BJ (cell line): Measurements from ENCODE around the gene CLEC4M. TPM values are rescaled to one million over a fixed set of nuclear protein-coding genes. Genes with fewer than 3 reads are reported as not detected.
"Not testable (repeated sequence)": the region's sequence is repeated elsewhere in the genome, so short reads cannot be mapped to it uniquely, and the experiment has no call there.

Experiments
- CTCF ChIA-PET: fragments of 350-600 bp; formaldehyde crosslinking; extraction: SDS; loops from one replicate; lab custom pipeline; 2021; ENCODE audit warnings: antibody characterized with exemption, inconsistent platforms; lab: Yijun Ruan, JAX
- POLR2A ChIA-PET: fragments of 300-600 bp; sonication (Branson Sonifier 250); formaldehyde crosslinking; extraction: SDS; loops from one replicate; lab custom pipeline; 2021; ENCODE audit warnings: antibody characterized with exemption; lab: Charles Lee
- DNase-seq: peaks from one replicate; pipeline ENCODE4 v3.0.0-alpha.2; 2011; ENCODE audit warnings: low read depth
- H3K27me3 ChIP-seq: 2 replicates; pipeline ENCODE4 v1.6.0; 2011; ENCODE audit warnings: low read length; ENCODE audit not compliant: control insufficient read depth, insufficient read depth
- H3K36me3 ChIP-seq: 2 replicates; pipeline ENCODE4 v1.5.1; 2011; ENCODE audit warnings: low read length; ENCODE audit not compliant: control insufficient read depth, insufficient read depth
- H3K4me3 ChIP-seq: 2 replicates; pipeline ENCODE4 v1.5.1; 2011; ENCODE audit warnings: low read depth, mild to moderate bottlenecking, control low read depth, low read length
- polyA plus RNA-seq: library from polyadenylated mRNA; depleted of rRNA; stranded (reverse); fragments of >200 nt; gene quantifications from 2 replicates; pipeline ENCODE4 v1.2.3, GENCODE V29; 2011
- TF ChIP-seq, protein P1 (sequence below): IDR thresholded peaks from 2 replicates; pipeline ENCODE4 v1.5.1; 2011; ENCODE audit warnings: low read depth, mild to moderate bottlenecking, control low read depth, inconsistent platforms, low read length, moderate library complexity; ENCODE audit not compliant: insufficient read depth

The CLEC4M gene
- polyA plus RNA-seq, 1 experiment = not detected

DNA sequence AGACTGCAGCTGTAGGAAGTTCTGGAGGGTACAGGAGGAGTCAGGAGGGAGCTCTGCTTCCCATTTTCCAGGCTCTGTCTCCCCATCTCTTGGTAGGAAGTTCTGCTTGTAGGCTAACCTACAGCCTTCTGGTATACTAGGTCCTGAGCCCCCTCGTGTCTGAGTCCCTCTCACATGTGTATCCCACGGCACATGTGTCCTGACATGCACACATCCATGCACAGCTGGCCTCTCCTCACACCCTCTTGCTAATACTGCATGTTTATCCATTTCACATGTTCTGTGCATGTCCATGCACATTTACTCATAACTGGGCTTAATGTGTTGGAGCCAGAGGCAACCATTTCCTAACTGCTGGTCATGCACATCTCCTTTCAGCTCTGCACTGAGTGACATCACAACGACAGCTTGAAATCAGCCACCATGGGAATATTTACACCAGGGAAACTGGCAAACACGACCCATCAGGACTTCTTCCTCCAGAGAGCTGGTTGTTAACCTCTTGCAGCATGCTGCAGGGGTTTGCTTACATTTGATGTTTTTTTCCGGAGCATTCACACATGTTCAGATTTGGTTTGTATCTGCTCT, 18.8 kb upstream of the CLEC4M start:
- Histone ChIP-seq H3K27me3 (peaks cover 2% of the 10 kb centered on the region; the same call in 1 of the 2 replicates), H3K36me3 (no peaks in the 10 kb centered on the region), H3K4me3 (no peak overlapping the region)
- CTCF ChIA-PET = no interaction called here
- POLR2A ChIA-PET = no interaction called here
- TF ChIP-seq, protein P1, sequence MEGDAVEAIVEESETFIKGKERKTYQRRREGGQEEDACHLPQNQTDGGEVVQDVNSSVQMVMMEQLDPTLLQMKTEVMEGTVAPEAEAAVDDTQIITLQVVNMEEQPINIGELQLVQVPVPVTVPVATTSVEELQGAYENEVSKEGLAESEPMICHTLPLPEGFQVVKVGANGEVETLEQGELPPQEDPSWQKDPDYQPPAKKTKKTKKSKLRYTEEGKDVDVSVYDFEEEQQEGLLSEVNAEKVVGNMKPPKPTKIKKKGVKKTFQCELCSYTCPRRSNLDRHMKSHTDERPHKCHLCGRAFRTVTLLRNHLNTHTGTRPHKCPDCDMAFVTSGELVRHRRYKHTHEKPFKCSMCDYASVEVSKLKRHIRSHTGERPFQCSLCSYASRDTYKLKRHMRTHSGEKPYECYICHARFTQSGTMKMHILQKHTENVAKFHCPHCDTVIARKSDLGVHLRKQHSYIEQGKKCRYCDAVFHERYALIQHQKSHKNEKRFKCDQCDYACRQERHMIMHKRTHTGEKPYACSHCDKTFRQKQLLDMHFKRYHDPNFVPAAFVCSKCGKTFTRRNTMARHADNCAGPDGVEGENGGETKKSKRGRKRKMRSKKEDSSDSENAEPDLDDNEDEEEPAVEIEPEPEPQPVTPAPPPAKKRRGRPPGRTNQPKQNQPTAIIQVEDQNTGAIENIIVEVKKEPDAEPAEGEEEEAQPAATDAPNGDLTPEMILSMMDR = no peak
- no peak for DNase-seq

DNA sequence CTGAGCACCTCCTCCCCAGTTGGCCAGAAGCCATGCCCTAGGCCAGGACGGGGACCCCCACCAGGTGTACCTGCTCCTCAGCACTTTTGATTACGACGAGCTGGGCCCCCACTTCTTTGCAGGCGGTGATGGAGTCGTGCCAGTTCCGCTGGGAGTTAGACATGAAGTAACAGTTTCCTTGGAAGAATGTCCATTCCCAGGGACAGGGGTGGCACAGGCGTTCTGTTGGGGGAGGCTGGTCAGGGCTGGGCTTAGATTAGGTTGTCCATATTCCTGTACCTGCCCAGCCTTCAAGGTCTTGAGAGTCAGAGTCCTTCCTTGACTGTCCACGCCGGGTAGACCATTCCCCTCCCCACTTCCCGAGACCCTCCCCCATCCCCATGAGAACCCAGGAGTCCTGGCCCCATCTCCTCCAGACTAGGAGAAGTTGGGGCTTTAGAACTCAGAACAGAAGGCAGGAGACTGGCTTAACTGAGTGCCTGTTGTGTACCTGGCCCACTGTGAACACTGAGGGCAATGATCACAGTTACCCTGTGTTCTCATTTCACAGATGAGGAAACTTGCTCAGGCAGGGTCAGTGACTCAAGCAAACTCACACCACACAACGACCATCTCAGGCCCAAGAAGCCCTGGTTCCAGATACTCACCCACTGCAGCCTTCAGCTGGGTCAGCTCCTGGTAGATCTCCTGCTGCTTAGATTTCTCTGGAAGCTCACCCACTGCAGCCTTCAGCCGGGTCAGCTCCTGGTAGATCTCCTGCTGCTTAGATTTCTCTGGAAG, 18.0 kb upstream of the CLEC4M start:
- ChIA-PET POLR2A (interaction anchor here (0.6 kb wide), 1 partner anchor 47 kb away, joined by 3 read pairs; no protein-coding TSS in a partner anchor), CTCF (no interaction called here)
- H3K4me3 ChIP-seq = no peak overlapping the region
- no peaks in the 10 kb centered on the region for H3K36me3 ChIP-seq
- peaks cover 2% of the 10 kb centered on the region; the same call in 1 of the 2 replicates for H3K27me3 ChIP-seq
- TF ChIP-seq, protein P1 = no peak
- DNase-seq = no peak

DNA sequence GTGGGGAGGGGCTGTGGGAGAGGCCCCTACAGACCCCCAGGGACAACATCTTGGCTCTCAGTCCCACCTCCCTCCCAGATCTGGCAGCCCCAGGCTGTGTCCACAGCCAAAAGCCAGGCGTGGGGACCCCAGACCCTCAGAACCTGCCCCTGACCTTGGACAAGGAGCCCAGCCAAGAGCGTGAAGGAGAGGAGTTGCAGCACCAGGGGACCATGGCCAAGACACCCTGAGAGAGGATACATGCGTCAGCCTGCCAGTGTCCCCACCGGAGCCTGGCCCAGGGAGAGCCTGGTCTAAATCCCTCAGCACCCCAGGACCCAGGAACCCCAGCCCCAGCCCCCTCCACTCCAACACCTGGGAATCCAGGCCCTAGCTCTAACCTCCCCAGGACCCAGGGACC, 16.7 kb upstream of the CLEC4M start:
- H3K27me3 ChIP-seq, CTCF ChIA-PET, H3K4me3 ChIP-seq, POLR2A ChIA-PET, DNase-seq, H3K36me3 ChIP-seq: not testable (repeated sequence)

DNA sequence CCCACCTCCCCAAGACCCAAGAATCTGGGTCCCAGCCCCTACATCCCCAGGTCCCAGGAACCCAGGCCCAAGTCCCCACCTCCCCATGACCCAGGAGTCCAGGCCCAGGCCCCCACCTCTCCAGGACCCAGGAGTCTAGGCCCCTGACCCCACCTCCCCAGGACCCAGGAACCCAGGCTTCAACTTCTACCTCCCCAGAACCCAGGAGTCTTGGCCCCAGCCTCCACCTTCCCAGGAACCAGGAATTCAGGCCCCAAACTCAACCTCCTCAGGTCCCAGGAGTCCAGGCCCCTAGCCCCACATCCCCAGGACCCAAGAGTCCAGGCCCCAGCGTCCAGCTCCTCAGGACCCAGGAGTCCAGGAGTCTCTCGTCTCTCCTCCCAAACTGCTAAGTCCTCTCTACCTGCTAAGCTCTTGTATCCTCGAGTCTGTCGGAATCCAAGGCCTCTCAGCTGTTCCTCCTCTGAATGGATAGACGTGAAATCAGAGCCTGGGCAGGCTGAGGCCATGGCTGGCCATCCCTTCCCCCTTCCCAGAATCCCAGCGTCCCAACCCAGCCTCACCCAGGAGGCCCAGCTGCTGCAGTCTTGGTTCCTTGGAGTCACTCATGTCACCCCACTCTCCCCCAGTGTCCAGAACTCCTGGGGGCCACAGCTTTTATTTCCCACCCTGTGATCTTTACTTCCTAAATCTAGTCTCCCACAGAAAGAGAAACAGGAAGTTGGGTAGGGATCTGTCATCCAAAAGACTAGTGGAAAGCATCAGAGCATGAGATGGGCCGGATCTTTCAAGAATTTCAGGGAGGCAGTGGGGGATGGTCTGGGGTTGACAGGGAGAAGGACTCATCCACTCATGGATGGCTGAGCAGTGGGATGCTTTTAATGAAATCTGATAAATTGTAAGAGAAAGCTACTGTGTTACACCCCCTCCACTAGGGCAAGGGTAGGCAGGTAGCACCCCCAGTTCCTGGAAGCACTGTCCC, 15.8 kb upstream of the CLEC4M start, which contains the start of gene CD209:
Gene CD209 (minus strand): TSS at position 632 of the 982 bp plus-strand sequence. CDS start 23 bp downstream, at position 609.
- DNase-seq = no peak
- POLR2A ChIA-PET = no interaction called here
- CTCF ChIA-PET = interaction anchor here (0.9 to 1.2 kb wide), 2 partner anchors 12 to 53 kb away, joined by 4 to 5 read pairs; no protein-coding TSS in a partner anchor
- no peaks in the 10 kb centered on the region for H3K36me3 ChIP-seq
- peaks cover 2% of the 10 kb centered on the region for H3K27me3 ChIP-seq
- no peak within 1 kb of the TSS for H3K4me3 ChIP-seq
- TF ChIP-seq, protein P1 = no peak

DNA sequence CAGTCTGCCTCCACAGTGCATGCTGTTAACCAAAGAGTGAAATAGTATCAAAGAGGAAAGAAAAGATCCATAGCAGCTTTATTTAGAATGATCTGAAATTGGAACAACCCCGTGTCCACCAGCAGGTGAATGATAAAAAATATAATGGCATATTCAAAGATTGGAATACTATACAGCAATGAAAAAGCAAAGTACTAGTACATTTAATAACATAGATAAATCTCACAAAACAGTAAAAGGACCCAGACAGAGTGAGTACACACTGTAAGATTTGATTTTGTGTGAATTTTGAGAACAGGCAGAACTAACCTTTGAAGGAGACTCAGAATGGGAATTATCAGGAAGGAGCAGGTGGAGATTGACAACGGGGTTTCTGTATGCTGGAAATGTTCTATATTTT, 14.9 kb upstream of the CLEC4M start:
- no peak for DNase-seq
- TF ChIP-seq, protein P1 = no peak
- Histone ChIP-seq H3K4me3 (no peak overlapping the region), H3K27me3 (peaks cover 2% of the 10 kb centered on the region), H3K36me3 (no peaks in the 10 kb centered on the region)
- ChIA-PET CTCF (interaction anchor here (0.9 to 1.2 kb wide), 2 partner anchors 13 to 52 kb away, joined by 4 to 5 read pairs; no protein-coding TSS in a partner anchor), POLR2A (no interaction called here)
